Endothelial cell of umbilical vein (primary cell): ENCODE results near the gene LAMTOR2.

Experiments
- MAX ChIP-seq: IDR thresholded peaks from 2 replicates; pipeline ENCODE4 v1.6.1; 2011; ENCODE audit not compliant: insufficient read depth, insufficient read length
- POLR2AphosphoS5 ChIP-seq: IDR thresholded peaks from 2 replicates; pipeline ENCODE4 v1.6.1; 2012; ENCODE audit warnings: low read depth, mild to moderate bottlenecking, control low read depth, low read length, moderate library complexity; ENCODE audit not compliant: insufficient read depth

- TF ChIP-seq POLR2AphosphoS5 (no peak), MAX (no peak)
Measured at GRCh38 chr1:156090840-156091188, 36.2 kb downstream of the LAMTOR2 start.
